Activated CD4-positive, alpha-beta T cell treated with anti-CD3 and anti-CD28 coated beads, Interleukin-10, Interleukin-2, amounts not matched to agents 100 ng/mL and 50 ng/mL, durations not matched to agents 16 hours and 8 hours (primary cell): ENCODE results near the gene MRPS25.

Source experiments
- DNase-seq: peaks from one replicate; pipeline ENCODE4 v3.0.0-alpha.2; 2020

MRPS25 gene

DNA sequence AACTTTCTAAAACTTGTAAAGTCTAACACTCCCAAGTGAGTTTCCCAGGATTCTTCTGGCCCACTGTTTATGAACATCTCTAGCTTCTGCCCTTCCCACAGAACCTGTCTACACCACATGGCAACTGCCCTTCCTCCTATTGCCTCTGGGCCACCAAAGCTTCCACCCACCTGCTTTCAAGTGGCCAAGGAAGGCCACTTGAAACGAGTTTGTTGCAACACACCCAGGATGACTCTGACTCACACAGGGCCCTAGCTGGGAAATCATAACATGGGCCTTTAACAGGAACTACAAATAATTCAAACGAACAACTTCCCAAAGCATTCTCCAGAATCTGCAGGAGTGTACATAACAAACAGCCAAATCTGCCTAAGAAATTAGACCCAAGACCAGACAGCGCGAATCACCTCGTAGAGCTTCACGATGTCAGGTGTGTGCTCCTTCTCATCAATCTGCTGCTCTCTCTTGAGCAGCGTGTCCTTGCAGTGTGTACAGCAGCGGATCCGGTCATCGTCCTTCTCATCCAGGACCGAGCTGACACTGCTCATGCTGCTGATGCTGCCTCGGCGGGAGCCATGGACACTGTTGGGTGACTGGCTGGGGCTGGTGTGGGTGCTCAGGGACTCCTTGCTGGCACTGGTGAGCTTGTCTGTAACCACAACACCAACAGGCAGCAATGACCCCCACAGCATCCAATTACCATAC, 17.0 kb upstream of the MRPS25 start:
- DNase-seq, result no peak

GRCh38 chr3:15079091-15079490, 14.0 kb upstream of the MRPS25 start:
- no peak for DNase-seq

- DNase-seq, result no peak
Measured at GRCh38 chr3:15074500-15074899, 9.4 kb upstream of the MRPS25 start.

DNA sequence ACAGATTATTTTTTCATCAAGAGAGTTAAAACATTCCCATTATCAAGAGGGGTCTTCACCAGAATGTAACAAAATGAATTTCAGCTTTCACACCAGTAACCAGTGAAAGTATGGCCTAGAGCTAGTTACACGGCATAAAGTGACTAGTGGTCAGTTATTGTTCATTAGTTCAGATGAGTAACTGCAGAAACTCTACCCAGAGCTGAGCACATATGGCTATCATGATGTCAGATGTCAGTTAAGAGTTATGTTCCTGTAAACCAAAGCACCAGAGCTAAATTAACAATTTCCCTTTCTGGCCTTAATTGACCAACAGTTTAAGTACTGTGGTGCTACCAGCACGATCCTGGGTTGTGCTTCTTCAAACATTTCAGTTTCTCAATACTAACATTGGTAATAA, 6.6 kb upstream of the MRPS25 start:
- no peak for DNase-seq

- no peak for DNase-seq
Measured at GRCh38 chr3:15069441-15069840, 4.3 kb upstream of the MRPS25 start.

- DNase-seq, result no peak
Measured at GRCh38 chr3:15066467-15066866, 1.4 kb upstream of the MRPS25 start.

GRCh38 chr3:15065550-15066007, 464 bp upstream of the MRPS25 start:
- no peak for DNase-seq

DNA sequence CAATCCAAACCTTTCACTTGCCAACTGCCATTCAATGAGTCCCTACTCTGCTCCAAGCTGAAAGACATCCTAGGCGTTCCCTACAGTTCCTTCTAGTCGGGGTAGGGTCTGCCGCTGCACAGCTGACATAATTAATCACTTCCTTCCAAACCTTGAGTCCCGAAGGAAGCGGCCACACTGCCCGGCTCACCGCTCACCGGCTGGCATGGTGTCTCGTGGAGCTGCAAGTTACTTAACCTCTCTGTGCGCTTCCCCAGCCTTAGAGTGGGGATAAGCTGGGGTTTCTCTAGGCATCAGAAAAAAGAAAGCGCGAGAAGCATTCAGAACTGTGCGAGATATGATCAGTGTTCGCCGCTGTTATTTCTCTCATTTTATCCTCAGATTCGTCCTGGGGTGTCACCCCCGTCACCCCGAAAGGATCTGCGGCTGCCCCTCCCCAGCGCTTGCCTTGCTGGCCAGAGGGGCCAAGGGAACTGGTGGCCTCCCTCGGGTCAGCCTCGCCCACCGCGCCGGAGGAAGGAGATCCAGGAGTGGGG, 748 bp downstream of the MRPS25 start:
- peak; percentile 40 for DNase-seq

DNA sequence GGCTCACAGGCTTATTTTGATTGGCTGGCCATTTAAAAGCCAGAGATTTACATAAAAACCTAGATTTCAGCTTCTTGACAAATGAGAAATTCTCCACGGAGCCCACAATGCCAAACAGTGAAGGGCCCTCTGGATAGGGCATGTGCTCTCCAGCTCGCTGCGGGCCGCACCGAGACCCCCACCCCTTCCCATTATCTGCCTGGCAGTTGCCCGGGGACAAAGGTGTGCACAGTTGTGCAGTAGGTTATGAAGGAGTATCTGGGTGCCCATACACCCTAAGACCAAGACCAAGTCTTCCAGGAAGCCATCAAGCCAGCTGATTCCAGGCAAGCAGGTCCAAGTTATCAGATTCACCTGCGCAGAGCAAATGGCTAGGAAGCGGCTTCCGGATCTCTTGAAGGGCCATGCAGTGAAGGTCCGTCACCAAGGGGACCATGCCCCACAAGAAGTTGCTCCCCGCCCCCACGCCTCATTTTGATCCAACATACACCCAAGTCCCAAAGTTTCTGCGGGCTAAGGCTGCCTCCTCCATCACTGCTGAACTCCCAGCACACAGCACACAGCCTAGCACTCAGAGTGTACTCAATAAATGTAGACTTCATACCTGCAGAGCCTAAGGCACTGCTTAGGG, 1.3 kb downstream of the MRPS25 start:
- no peak for DNase-seq

DNA sequence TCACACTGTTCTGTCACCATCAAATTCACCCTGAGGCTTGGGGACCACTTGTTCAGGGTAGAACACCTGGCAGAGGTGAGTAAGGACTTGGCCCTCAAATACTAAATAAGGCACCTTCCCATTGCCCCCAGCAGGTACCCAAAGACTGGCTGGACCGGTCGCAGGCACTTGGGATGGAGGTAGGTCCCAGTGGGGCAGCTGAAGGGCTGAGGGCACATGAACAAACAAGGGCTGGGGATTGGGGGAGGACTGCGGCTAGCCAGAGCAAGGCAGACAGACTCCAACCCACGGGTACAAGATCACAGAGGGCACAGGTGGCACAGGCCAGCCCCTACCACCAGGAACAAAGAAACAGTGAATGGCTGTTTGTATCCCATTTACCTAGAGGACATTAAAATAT, 1.9 kb downstream of the MRPS25 start:
- no peak for DNase-seq

GRCh38 chr3:15060029-15060428, 5.1 kb downstream of the MRPS25 start:
- no peak for DNase-seq

DNA sequence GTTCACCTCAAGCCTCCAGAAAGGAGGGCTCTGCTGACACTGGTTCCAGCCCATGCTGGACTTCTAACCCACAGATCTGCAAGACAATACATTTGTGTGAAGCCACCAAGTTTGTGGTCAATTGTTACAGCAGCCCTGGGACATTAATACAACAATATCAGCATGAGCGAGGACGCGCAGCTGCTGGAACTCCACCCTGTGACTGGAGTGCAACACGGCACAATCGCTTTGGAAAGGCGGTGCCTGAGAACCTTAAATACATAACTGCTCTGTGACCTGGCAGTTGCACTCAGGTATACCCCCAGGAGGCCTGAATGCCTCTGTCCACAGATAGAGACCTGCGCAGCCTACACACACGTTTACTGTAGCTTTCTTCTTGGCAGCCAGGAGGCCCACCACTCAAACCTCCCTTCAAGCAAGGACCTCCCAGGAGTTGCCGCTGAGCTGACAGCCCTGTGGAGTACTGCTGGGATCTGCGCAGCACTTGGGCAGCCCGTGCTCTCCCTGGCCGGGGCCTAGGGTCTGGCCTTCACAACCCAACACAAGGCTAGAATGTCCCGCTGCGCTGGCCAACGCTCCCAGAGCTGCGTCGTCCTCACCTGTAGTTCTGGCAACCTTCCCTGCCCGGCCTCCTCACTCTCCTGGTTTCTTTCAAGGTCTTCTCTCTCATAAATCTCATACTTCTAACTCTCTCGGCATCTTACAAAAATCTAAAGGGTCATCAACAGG, 8.3 kb downstream of the MRPS25 start:
- no peak for DNase-seq

DNA sequence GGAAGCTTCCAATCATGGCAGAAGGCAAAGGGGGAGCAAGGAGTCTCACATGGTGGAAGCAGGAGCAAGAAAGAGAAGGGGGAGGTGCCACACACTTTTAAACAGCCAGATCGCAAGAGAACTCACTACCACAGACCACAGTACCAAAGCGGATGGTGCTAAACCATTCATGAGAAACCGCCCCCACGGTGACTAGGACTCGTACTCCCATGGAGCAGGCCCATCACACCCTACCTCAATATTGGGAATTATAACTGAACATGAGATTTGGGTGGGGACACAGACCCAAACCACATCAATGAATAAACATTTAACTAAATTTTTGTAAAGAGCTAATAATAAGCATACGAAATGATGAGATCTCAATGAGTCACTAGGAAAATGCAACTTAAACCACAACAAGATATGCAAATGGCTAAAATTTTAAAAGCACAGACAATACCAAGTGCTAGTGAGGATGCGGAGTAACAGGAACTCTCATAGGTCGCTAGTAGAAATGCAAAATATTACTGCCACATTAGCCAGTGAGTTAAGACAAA, 10.0 kb downstream of the MRPS25 start:
- DNase-seq, result peak; percentile 71

- no peak for DNase-seq
Measured at GRCh38 chr3:15053541-15053940, 11.6 kb downstream of the MRPS25 start.

DNA sequence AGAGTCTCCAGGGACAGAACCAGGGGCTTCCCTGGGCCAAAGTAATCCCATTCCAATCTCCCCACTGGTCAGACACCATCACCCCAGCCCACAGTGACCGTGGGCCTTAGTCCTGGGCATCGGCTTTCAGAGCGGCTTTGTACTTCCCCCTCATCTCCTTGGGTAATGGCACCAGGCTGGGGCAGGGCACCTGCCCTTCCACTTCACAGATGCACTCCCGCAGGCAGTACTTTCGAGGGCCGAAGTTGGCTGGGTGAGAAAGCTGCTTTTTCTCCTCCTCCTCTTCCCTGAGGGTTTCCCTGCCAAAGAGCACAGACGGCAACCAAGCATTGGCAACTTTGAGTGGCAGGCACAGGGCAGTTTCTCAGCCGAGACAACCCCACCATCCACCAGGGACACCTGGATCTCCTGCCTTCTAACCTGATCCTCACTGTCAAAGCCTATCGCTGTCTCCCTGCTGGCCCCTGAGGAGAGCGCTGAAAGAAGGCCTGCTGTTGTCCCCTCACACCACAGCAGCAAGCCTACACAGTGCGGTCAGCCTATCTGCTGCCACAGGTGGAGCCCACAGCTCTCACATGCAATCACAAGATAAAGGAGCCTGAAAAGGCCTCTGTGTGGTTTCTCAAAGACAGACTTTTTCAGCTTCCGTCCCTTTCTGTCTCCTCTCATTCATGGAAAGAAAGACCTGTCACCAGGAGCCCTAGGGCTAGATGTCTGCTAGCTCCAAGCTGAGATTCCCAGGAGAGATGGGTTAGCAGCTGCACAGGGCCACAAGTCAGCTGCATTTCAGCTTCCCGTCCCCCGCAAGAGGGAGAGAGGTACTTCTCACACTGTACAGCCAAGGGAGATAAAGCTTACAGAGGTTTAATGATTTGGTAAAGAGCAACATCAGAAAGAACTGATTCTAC, 12.5 kb downstream of the MRPS25 start:
- DNase-seq, result no peak

- peak; percentile 56 for DNase-seq
Measured at GRCh38 chr3:15051531-15051930, 13.6 kb downstream of the MRPS25 start.

GRCh38 chr3:15050405-15051092, 14.6 kb downstream of the MRPS25 start:
- DNase-seq, result no peak

GRCh38 chr3:15049584-15049983, 15.5 kb downstream of the MRPS25 start:
- no peak for DNase-seq

DNA sequence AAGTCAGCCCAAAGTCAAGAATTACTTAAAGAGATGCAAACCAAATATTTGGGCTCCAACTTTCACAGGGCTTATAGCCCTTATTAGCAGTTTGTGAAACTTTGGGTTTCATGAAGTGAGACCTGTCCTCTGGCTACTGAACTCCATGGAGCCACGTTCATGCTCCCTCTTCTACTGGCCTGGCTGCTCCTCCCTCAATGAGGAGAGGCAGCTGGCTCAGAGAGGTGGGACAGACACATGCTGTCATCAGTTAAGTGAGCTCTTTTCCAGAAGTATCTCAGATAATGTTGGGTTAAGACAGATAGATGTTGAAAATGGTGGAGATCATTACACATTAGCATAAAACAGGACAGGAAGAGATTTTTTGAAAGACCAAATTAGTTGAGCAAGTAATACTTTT, 19.4 kb downstream of the MRPS25 start:
- no peak for DNase-seq

- no peak for DNase-seq
Measured at GRCh38 chr3:15044326-15044725, 20.8 kb downstream of the MRPS25 start.

GRCh38 chr3:15043408-15044171, 21.5 kb downstream of the MRPS25 start:
- DNase-seq, result no peak
